Ishikawa (cell line): Measurements from ENCODE around the gene MSL2.

Experiments
- EP300 ChIP-seq: IDR thresholded peaks from 2 replicates; pipeline ENCODE4 v1.6.1; 2012; ENCODE audit warnings: borderline replicate concordance
- FOXM1 ChIP-seq: IDR thresholded peaks from 2 replicates; pipeline ENCODE4 v1.6.1; 2012; ENCODE audit warnings: low read depth, borderline replicate concordance
- TAF1 ChIP-seq: IDR thresholded peaks from 2 replicates; pipeline ENCODE4 v1.6.1; 2012; ENCODE audit warnings: low read depth, mild to moderate bottlenecking
- TCF12 ChIP-seq: IDR thresholded peaks from 2 replicates; pipeline ENCODE4 v1.6.1; 2012; ENCODE audit warnings: low read depth
- TF ChIP-seq, protein P1 (sequence below): IDR thresholded peaks from 2 replicates; pipeline ENCODE4 v1.6.1; 2012

- TF ChIP-seq TAF1 (no peak), TCF12 (no peak), EP300 (no peak), FOXM1 (no peak)
- TF ChIP-seq, protein P1, sequence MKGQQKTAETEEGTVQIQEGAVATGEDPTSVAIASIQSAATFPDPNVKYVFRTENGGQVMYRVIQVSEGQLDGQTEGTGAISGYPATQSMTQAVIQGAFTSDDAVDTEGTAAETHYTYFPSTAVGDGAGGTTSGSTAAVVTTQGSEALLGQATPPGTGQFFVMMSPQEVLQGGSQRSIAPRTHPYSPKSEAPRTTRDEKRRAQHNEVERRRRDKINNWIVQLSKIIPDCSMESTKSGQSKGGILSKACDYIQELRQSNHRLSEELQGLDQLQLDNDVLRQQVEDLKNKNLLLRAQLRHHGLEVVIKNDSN = no peak
These were observed 62.0 kb downstream of the MSL2 start for GRCh38 chr3:136134091-136134490.
